Right lobe of liver (tissue), 4 donors: Measurements from ENCODE around the gene ENPP5.

ENCODE experiments used
- POLR2A ChIP-seq: fragments of 450-650 bp; IDR thresholded peaks from one replicate; pipeline ENCODE4 v1.6.1; 2017; ENCODE audit warnings: antibody characterized with exemption, mild to moderate bottlenecking
- TF ChIP-seq, protein P1 (sequence below), 4 donors: fragments of 200-600 bp in 3 of 4; fragments of 450-650 bp in 1 of 4; IDR thresholded peaks; one replicate each; pipeline versions ENCODE4 v1.5.1 to v1.8.0; 2016 to 2022; ENCODE audit warnings: antibody characterized with exemption in 4 of 4, mild to moderate bottlenecking in 2 of 4
- donor health status: DM: no; HTN: no; CAD: no.
- donor health status: DM: no; HTN: no; CAD: no.
- donor health status: DM: no; HTN: yes; CAD: no.

- TF ChIP-seq, protein P1, sequence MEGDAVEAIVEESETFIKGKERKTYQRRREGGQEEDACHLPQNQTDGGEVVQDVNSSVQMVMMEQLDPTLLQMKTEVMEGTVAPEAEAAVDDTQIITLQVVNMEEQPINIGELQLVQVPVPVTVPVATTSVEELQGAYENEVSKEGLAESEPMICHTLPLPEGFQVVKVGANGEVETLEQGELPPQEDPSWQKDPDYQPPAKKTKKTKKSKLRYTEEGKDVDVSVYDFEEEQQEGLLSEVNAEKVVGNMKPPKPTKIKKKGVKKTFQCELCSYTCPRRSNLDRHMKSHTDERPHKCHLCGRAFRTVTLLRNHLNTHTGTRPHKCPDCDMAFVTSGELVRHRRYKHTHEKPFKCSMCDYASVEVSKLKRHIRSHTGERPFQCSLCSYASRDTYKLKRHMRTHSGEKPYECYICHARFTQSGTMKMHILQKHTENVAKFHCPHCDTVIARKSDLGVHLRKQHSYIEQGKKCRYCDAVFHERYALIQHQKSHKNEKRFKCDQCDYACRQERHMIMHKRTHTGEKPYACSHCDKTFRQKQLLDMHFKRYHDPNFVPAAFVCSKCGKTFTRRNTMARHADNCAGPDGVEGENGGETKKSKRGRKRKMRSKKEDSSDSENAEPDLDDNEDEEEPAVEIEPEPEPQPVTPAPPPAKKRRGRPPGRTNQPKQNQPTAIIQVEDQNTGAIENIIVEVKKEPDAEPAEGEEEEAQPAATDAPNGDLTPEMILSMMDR (IDR thresholded peaks at IDR 0.05), result no peak
- no peak for TF ChIP-seq POLR2A
Observed at GRCh38 chr6:46215213-46215612, 44.4 kb upstream of the ENPP5 start.
